ENCODE measurements around the gene PLIN4.

Gene PLIN4

DNA sequence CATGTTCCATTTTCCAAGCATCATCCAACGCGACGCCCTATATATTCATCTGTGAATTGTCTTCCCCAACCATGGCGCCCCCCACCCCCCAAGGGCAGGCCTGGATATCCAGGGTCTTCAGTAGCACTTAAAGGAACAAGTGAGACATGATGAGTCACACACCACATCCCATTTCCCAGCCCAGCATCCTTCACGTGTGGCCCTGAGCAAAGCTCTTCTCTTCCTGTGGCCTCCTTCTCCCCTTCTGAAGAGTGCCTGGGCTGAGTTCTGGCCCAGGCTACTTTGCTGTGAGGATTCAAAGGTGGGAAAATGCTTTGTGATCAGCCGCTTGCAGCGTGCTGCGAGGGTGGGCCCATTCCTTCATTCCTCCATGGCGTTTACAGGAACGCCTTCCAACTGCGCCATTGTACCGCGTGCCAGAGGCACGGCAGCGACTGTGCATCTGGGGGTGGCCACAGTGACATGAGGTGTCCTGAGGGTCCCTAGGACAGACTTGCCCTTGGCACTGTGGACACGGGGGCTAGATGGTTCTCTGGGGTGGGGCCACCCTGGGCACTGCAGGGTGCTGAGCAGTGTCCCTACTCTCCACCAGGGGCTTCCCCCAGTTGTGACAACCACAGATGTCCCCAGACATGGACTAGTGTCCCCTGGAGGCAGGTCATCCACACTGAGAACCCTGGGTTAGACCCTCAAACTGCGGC is 11.7 kb downstream of the PLIN4 start:
- no peak for DNase-seq (ENCODE audit: low spot score)

DNA sequence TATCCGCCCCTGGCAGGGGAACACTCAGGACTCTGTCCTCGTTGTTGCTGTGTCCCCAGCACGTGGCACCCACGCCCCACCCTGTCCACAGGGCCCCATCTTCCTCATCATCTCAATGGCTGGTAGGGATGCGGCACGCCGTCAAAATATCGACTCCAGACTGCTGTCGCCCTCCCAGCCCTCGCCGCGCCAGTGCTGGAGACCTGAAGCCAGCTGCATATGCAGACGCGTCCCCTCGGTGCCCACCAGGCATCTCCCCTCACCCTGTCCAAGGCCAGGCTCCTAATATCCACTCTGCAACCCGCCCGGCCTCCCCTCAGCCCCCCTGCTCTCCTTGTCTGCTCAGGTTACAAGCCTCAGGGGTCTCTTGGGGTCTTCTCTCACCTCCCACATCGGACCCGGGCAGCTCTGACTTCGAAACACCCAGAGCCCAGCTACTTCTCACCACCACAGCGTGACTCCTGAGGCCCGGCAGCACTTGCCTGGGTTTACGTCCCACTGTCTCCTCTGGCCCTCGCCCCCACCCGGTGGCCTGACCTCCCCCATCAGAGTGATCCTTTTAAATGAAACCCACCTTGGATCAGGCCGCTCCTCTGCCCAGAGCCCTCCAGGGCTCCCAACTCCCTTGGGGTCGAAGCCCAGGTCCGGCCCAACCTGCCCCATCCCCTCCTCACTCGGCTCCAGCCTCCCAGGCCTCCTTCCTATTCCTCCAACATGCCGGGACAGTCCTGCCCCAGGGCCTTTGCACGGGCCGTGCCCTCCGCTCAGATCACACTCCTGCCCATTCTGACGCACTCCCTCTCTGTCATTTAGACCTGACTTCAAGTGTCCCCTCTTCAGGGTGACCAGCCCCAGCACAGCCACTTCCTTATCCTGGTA is 12.5 kb downstream of the PLIN4 start:
- no peak for DNase-seq (ENCODE audit: low spot score)

GRCh38 chr19:4504891-4505569 is 13.3 kb downstream of the PLIN4 start:
- DNase-seq (ENCODE audit: low spot score) = no peak

GRCh38 chr19:4504297-4504701 is 14.0 kb downstream of the PLIN4 start:
- DNase-seq (ENCODE audit: low spot score) = peak; percentile 67

DNA sequence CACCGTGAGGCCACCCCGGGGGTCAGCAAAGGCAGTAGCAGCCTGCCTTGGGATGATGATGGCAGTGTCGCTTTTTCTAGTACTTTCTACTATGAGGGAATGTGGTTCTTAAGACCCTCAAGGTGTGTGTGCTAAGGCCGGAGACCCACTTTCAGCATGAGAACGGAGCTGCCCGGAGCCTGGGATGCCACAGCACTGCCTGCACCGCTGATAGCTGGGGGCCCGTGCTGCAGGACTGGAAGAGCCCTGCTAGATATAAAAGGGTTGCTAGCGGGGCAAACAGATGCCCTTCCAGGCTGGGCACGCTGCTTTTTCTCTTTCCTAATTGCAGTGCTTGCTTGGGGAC is 14.5 kb downstream of the PLIN4 start:
- no peak for DNase-seq (ENCODE audit: low spot score)

GRCh38 chr19:4503132-4503824 is 15.0 kb downstream of the PLIN4 start:
- no peak for DNase-seq (ENCODE audit: low spot score)

GRCh38 chr19:4502282-4503131 is 15.8 kb downstream of the PLIN4 start:
- no peak for DNase-seq (ENCODE audit: low spot score)

DNA sequence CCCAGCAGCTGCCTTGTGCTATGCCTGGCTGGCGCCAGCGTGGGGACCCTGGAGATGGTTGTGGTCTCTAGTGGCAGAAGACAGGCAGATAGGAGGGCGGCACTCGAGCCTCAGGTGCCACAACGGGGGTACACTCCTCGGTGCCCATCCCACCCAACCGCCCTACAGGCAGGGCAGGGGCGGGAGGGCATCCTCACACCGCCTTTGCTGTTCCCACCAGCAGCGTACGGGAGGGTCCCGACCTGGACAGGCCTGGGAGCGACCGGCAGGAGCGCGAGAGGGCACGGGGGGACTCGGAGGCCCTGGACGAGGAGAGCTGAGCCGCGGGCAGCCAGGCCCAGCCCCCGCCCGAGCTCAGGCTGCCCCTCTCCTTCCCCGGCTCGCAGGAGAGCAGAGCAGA is 16.6 kb downstream of the PLIN4 start:
- no peak for DNase-seq (ENCODE audit: low spot score)

- DNase-seq (ENCODE audit: low spot score) = no peak
Measured at GRCh38 chr19:4500841-4501591, 17.3 kb downstream of the PLIN4 start.

DNA sequence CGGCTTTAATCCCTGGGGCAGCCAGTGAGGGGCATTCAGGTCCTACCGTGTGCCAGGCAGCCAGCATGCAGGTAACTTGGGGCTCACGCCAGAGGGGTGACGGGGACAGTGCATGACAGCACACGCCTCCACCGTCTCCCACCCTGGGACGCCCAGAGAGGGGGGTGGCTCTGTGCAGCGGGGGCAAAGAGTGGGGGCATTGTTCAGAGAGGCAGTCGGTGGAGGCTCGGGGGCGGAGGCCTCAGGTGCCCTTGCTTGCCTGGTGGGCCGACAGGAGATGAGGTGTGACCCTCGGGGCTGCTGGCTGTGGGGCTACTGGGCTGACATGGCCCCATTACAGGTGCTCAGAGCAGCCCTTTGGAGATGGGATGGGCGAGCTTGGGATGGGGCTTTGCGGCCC is 18.4 kb downstream of the PLIN4 start:
- no peak for DNase-seq (ENCODE audit: low spot score)

GRCh38 chr19:4499318-4499717 is 19.0 kb downstream of the PLIN4 start:
- DNase-seq (ENCODE audit: low spot score) = no peak

DNA sequence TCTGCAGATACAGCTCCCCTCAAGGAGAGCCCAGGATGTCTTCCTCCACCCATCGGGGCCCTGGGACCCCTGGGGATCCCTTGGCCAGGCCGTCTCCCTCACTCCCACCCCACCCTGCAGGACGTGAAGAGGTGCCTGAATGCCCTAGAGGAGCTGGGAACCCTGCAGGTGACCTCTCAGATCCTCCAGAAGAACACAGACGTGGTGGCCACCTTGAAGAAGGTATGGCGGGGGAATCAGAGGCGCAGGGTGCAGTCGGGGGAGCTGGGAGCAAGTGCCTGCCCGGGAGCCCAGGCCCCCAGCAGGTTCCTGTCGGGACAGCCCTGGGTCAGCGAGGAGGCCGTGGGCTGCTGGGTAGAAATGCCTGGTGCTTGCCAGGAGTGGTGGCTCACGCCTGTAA is 19.6 kb downstream of the PLIN4 start:
- no peak for DNase-seq (ENCODE audit: low spot score)

DNA sequence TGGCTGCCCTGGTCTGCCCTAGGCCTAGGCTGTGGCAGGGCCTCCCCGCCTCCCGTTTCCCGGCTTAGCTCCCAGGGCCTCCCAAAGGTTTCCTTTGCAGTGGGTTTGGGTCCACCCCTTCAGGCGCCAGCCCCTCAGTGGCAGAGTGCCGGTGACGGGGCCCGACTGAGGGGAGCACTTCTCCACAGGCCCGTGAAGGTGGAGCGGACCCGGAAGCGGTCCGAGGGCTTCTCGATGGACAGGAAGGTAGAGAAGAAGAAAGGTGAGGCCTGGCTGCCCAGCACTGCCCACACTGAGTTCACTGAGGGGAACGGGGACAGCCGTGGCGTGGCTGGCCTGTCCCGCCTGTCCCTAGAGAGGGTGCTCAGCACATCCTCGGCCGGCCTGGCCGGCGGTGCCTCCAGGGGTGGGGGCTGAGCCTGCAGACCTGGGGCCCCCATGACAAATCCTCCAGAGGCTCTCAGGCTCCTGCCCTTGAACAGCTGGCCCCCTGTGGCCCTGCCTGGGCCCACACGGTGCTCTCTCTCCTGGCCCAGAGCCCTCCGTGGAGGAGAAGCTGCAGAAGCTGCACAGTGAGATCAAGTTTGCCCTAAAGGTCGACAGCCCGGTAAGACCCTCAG is 20.4 kb downstream of the PLIN4 start:
- no peak for DNase-seq (ENCODE audit: low spot score)

DNA sequence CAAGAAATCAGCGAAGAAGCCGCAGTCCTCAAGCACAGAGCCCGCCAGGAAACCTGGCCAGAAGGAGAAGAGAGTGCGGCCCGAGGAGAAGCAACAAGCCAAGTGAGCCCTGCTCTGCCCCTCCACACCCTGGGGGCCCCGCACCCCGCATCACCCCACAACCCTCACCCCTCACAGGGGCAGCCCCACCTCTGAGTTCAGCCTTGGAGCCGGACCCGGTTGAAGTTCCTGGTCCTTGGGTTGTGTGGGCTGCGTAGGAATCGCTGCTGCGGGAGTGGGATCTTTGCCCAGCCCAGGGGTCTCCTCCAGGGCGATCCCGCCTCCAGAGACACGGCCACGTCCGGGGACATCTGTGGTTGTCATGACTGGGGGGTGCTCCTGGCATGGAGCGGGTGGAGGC is 22.0 kb downstream of the PLIN4 start:
- DNase-seq (ENCODE audit: low spot score) = no peak

DNA sequence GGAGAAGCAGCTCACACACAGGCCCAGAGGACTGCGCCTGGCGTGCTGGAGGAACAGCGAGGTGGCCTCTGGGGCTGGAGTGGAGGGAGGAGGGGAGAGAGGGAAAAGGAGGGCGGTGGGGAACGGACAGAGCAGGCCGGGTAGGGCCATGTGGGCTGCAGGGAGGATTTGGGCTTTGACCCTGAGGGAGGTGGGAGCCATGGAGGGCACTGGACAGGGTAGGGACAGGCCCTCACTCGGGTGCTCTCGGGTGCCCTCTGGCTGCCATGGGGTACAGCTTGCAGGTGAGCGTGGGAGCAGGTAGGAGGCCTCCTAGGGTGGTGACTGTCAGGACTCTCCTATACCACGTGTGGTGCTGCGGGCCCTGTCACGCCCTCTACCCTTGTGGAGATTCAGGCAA is 22.8 kb downstream of the PLIN4 start:
- no peak for DNase-seq (ENCODE audit: low spot score)

DNA sequence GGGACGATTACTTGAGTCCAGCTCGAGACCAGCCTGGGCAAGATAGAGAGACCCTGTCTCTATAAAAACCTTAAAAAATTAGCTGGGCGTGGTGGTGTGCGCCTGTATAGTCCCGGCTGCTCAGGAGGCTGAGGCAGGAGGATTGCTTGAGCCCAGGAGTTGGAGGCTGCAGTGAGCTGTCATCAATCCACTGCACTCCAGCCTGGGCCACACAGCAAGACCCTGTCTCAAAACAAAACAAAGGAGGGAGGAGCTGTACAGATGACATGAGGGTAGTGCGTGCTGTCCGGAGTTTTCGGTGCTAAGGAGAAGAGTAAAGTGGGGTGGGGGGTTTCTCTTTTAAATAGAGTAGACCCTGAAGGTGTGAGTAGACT is 23.6 kb downstream of the PLIN4 start:
- DNase-seq (ENCODE audit: low spot score) = no peak

GRCh38 chr19:4493929-4494690 is 24.2 kb downstream of the PLIN4 start:
- DNase-seq (ENCODE audit: low spot score) = no peak

- peak; percentile 54 for DNase-seq (ENCODE audit: low spot score)
Measured at GRCh38 chr19:4493104-4493928, 25.0 kb downstream of the PLIN4 start.
